ENCODE results near the gene PPM1F.

PPM1F gene

DNA sequence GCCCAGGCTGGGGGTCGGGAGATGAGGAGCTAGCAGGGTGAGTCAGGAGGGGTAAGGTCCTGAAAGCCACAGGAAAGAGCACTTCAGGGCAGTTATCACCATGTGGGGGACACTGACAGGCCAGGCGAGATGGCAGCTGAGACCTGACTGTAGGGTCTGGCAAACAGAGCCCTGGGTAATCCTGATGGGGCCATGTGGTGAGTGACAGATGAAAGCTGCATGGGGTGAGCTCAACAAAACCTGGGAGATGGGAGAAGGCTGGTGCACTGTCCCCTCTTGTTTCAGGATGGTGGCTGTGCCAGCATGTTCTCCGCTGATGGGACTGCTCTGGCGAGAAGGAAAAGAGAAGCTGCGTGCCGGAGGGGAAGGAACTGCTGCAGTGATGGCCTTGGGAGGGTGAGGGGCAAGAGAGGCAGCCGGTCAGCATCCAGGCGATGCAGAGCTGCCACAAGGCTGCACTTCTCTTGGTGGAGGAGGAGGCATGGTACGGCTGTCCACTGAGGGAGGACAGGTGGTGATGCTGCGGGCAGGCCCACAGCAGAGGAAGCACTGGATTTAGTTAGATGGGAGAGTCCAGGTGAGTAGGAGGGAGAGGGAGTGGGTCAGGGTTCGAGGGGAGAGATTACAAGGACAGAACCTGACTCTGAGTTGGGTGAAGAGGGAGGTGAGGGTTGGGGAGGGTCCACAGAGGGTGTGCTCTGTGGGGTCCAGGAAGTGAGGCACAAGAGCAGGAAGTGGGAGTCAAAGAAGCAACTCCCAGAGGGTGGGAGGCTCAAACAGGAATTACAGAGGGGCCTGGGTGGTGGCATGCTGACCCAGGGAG lies 26.1 kb upstream of the PPM1F start:
- no peak for ATAC-seq
- TF ChIP-seq ESRRG (CRISPR knock-in tag; IDR thresholded peaks at IDR 0.05) (no peak), RARB (CRISPR knock-in tag; IDR thresholded peaks at IDR 0.05) (no peak), ZFP30 (CRISPR knock-in tag; IDR thresholded peaks at IDR 0.05) (no peak), TCF4 (CRISPR knock-in tag; IDR thresholded peaks at IDR 0.05; ENCODE audit: borderline replicate concordance) (no peak), CSDC2 (CRISPR knock-in tag; IDR thresholded peaks at IDR 0.05) (no peak), BACH2 (CRISPR knock-in tag; IDR thresholded peaks at IDR 0.05; ENCODE audit: borderline replicate concordance) (no peak), ZNF565 (CRISPR knock-in tag; conservative IDR thresholded peaks at IDR 0.05; ENCODE audit: low read depth) (no peak), ZFP3 (CRISPR knock-in tag; IDR thresholded peaks at IDR 0.05) (no peak), PPARA (CRISPR knock-in tag; IDR thresholded peaks at IDR 0.05; ENCODE audit: borderline replicate concordance) (no peak), TOX (CRISPR knock-in tag; IDR thresholded peaks at IDR 0.05; ENCODE audit: borderline replicate concordance) (no peak), ZNF8 (CRISPR knock-in tag; IDR thresholded peaks at IDR 0.05) (no peak), GLIS3 (CRISPR knock-in tag; IDR thresholded peaks at IDR 0.05) (no peak), ARNTL (CRISPR knock-in tag; IDR thresholded peaks at IDR 0.05; ENCODE audit: borderline replicate concordance, low read depth) (no peak), ZNF70 (CRISPR knock-in tag; IDR thresholded peaks at IDR 0.05) (no peak), ZC3H10 (CRISPR knock-in tag; IDR thresholded peaks at IDR 0.05) (no peak), ISL1 (CRISPR knock-in tag; IDR thresholded peaks at IDR 0.05) (no peak)
- TF ChIP-seq, protein P1, sequence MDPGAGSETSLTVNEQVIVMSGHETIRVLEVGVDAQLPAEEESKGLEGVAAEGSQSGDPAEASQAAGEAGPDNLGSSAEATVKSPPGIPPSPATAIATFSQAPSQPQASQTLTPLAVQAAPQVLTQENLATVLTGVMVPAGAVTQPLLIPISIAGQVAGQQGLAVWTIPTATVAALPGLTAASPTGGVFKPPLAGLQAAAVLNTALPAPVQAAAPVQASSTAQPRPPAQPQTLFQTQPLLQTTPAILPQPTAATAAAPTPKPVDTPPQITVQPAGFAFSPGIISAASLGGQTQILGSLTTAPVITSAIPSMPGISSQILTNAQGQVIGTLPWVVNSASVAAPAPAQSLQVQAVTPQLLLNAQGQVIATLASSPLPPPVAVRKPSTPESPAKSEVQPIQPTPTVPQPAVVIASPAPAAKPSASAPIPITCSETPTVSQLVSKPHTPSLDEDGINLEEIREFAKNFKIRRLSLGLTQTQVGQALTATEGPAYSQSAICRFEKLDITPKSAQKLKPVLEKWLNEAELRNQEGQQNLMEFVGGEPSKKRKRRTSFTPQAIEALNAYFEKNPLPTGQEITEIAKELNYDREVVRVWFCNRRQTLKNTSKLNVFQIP (CRISPR knock-in tag; IDR thresholded peaks at IDR 0.05; ENCODE audit: borderline replicate concordance, low read depth) = no peak
- TF ChIP-seq, protein P2, sequence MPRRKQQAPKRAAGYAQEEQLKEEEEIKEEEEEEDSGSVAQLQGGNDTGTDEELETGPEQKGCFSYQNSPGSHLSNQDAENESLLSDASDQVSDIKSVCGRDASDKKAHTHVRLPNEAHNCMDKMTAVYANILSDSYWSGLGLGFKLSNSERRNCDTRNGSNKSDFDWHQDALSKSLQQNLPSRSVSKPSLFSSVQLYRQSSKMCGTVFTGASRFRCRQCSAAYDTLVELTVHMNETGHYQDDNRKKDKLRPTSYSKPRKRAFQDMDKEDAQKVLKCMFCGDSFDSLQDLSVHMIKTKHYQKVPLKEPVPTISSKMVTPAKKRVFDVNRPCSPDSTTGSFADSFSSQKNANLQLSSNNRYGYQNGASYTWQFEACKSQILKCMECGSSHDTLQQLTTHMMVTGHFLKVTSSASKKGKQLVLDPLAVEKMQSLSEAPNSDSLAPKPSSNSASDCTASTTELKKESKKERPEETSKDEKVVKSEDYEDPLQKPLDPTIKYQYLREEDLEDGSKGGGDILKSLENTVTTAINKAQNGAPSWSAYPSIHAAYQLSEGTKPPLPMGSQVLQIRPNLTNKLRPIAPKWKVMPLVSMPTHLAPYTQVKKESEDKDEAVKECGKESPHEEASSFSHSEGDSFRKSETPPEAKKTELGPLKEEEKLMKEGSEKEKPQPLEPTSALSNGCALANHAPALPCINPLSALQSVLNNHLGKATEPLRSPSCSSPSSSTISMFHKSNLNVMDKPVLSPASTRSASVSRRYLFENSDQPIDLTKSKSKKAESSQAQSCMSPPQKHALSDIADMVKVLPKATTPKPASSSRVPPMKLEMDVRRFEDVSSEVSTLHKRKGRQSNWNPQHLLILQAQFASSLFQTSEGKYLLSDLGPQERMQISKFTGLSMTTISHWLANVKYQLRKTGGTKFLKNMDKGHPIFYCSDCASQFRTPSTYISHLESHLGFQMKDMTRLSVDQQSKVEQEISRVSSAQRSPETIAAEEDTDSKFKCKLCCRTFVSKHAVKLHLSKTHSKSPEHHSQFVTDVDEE (CRISPR knock-in tag; IDR thresholded peaks at IDR 0.05) = no peak
- TF ChIP-seq, protein P3, sequence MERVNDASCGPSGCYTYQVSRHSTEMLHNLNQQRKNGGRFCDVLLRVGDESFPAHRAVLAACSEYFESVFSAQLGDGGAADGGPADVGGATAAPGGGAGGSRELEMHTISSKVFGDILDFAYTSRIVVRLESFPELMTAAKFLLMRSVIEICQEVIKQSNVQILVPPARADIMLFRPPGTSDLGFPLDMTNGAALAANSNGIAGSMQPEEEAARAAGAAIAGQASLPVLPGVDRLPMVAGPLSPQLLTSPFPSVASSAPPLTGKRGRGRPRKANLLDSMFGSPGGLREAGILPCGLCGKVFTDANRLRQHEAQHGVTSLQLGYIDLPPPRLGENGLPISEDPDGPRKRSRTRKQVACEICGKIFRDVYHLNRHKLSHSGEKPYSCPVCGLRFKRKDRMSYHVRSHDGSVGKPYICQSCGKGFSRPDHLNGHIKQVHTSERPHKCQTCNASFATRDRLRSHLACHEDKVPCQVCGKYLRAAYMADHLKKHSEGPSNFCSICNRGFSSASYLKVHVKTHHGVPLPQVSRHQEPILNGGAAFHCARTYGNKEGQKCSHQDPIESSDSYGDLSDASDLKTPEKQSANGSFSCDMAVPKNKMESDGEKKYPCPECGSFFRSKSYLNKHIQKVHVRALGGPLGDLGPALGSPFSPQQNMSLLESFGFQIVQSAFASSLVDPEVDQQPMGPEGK (CRISPR knock-in tag; IDR thresholded peaks at IDR 0.05; ENCODE audit: borderline replicate concordance) = no peak
- TF ChIP-seq, protein P4, sequence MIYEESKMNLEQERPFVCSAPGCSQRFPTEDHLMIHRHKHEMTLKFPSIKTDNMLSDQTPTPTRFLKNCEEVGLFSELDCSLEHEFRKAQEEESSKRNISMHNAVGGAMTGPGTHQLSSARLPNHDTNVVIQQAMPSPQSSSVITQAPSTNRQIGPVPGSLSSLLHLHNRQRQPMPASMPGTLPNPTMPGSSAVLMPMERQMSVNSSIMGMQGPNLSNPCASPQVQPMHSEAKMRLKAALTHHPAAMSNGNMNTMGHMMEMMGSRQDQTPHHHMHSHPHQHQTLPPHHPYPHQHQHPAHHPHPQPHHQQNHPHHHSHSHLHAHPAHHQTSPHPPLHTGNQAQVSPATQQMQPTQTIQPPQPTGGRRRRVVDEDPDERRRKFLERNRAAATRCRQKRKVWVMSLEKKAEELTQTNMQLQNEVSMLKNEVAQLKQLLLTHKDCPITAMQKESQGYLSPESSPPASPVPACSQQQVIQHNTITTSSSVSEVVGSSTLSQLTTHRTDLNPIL (CRISPR knock-in tag; IDR thresholded peaks at IDR 0.05; ENCODE audit: low read depth) = no peak

DNA sequence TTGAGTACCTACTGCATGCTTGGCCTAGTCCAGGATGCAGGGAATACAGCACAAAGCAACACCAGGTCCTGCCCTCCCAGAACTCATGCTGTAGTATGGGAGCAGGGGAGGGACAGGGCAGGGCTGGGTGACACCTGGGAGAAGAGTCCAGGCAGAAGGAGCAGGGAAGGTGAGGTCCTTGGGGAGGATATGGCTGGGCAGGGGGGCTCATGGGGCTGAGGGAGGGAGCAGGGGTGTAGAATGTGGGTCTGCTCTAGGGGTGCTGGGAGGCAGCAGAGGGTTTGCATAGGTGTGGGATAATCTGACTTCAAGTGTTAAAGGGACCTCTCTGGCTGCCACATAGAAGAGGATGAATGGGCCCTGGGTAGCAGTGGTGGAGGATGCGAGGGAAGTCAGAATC lies 25.2 kb upstream of the PPM1F start:
- TF ChIP-seq TCF4 (CRISPR knock-in tag; IDR thresholded peaks at IDR 0.05; ENCODE audit: borderline replicate concordance) (no peak), GLIS3 (CRISPR knock-in tag; IDR thresholded peaks at IDR 0.05) (no peak), ZNF8 (CRISPR knock-in tag; IDR thresholded peaks at IDR 0.05) (no peak), ZFP30 (CRISPR knock-in tag; IDR thresholded peaks at IDR 0.05) (no peak), ZC3H10 (CRISPR knock-in tag; IDR thresholded peaks at IDR 0.05) (no peak), CSDC2 (CRISPR knock-in tag; IDR thresholded peaks at IDR 0.05) (no peak), OSR1 (CRISPR knock-in tag; IDR thresholded peaks at IDR 0.05) (no peak), RARB (CRISPR knock-in tag; IDR thresholded peaks at IDR 0.05) (no peak), PPARA (CRISPR knock-in tag; IDR thresholded peaks at IDR 0.05; ENCODE audit: borderline replicate concordance) (no peak)
- TF ChIP-seq, protein P3 (CRISPR knock-in tag; IDR thresholded peaks at IDR 0.05; ENCODE audit: borderline replicate concordance) = no peak
- TF ChIP-seq, protein P5, sequence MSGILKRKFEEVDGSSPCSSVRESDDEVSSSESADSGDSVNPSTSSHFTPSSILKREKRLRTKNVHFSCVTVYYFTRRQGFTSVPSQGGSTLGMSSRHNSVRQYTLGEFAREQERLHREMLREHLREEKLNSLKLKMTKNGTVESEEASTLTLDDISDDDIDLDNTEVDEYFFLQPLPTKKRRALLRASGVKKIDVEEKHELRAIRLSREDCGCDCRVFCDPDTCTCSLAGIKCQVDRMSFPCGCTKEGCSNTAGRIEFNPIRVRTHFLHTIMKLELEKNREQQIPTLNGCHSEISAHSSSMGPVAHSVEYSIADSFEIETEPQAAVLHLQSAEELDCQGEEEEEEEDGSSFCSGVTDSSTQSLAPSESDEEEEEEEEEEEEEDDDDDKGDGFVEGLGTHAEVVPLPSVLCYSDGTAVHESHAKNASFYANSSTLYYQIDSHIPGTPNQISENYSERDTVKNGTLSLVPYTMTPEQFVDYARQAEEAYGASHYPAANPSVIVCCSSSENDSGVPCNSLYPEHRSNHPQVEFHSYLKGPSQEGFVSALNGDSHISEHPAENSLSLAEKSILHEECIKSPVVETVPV (CRISPR knock-in tag; IDR thresholded peaks at IDR 0.05) = no peak
- TF ChIP-seq, protein P4 (CRISPR knock-in tag; IDR thresholded peaks at IDR 0.05; ENCODE audit: low read depth) = no peak
- no peak for ATAC-seq

Measured in SK-N-SH treated with all-trans-retinoic acid at 6 μM for 48 hours (cell line).